ENCODE results near the gene KCNK18.

KCNK18 gene

DNA sequence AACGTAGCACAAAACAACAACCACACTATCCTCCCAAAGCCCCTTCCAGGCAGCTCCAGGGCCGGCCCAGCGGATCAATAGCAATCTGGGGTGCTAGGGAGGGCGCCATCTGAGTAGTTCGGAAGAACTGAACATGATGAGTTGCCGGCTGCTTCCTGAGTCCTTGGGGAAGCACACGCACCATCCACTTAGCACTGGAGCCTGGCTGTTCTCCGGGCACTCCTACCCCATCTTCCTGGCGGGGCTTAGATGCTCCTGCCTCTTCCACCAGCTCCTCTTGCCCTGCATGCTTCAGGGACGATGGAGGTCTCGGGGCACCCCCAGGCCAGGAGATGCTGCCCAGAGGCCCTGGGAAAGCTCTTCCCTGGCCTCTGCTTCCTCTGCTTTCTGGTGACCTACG lies at the start of gene KCNK18:
Gene KCNK18 (plus strand): TSS at position 301 of the 400 bp plus-strand sequence. CDS start 0 bp downstream, at position 301.
- no peak for DNase-seq

DNA sequence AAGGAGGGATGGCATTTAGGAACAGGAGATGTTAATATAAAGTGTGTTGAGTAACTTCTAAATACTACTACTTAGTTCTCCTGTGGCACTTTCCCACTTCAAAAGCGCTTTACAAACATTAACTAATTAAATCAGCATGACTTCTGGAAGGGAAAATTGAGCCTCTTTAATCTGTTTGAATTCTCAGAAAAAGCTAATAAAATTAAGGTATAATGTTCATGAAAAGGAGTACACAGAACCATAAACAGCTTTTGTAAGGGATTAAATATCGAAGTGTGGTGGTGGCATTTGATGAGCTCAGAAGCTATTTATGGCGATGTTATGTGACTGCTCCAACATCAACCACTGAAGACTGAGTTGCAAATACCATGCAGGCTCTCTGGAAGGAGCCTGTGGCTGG lies 49.0 kb upstream of the KCNK18 start:
- no peak for DNase-seq

DNA sequence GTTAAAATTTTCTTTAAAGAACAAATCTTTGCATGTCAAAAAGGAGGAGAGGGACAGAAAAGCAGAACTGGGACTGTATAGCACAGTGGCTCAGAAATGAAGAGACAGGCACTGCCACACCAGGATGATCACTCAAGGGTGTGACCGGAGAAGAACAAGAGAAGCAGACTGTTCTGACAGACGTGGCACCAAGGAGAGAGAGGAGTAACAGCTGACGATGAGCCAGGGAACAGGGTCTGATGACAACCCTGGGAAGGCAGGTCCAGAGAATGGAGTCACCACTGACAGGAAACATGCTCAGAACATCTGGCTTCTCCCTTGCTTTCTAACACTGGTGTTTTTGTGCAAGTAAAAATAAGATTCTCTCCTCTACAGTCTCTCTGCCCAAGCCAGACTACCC lies 44.6 kb upstream of the KCNK18 start:
- no peak for DNase-seq

DNA sequence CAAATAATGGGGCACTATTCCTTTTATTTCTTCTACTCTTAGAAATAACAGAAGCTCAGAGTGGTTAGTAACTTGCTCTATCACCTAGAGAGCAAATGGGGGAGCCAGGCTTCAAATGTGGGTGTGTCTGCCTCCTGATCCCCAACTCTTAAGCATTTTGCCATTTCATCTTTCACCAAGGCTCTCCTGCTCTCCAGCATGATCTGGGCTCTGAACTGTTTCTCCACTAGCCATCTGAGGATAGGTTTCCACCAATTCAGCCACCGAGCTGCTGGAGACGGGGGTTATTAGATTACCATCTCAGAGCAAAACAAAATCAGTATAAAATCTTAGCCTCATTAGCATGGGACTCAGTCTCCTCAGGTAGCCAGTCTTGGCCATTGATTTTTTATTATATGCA lies 39.0 kb upstream of the KCNK18 start:
- no peak for DNase-seq

DNA sequence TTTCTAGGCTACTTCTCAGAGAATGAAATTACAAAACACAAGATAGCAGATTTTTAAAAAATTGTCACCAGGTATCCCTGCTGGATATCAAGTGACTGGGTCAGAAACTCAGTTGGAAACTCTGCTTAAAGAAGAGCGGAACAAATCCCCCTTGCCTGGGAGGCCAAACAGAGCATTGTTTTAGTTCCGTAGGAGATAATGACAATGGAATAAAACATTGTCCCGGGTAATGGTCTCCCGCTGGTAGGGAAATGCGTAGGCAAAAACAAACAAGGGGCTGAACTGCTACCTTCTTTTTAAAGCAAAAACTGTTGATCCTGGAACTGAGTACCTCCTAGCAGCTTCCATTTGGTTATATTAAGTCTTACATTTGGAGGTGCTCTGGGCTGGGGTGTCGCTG lies 37.9 kb upstream of the KCNK18 start:
- DNase-seq, result no peak

DNA sequence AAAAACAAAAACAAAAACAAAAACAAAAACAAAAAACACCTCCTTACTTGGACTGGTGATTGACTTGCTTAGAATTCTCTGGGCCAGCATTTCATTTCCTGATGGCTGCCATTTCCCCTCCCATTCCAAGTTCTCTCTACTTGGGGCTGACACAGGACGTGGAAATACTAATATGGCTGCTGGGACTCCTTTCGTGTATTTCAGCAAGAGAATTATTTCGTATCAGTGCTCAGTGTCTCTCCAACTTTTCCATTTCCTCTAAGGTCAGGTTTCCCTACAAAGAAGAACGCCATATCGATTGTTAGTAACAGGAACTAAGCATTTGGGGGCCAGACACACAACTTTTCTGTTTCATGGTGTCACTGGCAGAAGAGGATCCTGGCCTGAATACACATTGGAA lies 36.7 kb upstream of the KCNK18 start:
- no peak for DNase-seq

DNA sequence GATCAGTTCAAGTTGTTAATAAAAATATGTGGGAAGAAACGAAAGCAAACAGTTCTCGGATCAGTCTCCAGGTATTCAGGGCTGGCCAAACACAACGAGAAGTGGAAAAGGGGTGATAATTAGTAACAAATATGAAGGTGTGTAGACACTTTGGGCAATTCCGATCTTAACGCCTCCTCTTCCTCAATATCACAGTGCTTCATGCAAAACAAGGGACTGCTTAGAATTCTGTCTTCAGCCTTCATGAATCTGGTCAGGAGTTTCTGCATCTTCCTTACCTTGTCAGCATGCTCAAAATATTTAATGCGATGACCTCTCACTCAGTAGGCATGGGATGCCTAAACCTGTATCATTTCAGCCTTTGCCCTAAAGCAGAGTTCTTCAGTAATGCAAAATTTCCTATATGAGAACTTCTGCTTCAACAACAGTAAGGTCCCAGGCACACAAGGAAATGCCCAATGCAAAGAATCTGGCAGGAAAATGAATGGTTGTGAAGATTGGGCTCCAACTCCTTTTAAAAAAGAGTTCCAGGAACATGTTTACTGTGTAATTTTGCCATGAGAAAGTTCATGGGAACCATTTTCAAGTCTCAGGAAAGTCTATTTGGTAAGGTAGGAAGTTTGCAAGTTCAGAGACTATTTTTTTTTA lies 35.8 kb upstream of the KCNK18 start:
- DNase-seq, result no peak

DNA sequence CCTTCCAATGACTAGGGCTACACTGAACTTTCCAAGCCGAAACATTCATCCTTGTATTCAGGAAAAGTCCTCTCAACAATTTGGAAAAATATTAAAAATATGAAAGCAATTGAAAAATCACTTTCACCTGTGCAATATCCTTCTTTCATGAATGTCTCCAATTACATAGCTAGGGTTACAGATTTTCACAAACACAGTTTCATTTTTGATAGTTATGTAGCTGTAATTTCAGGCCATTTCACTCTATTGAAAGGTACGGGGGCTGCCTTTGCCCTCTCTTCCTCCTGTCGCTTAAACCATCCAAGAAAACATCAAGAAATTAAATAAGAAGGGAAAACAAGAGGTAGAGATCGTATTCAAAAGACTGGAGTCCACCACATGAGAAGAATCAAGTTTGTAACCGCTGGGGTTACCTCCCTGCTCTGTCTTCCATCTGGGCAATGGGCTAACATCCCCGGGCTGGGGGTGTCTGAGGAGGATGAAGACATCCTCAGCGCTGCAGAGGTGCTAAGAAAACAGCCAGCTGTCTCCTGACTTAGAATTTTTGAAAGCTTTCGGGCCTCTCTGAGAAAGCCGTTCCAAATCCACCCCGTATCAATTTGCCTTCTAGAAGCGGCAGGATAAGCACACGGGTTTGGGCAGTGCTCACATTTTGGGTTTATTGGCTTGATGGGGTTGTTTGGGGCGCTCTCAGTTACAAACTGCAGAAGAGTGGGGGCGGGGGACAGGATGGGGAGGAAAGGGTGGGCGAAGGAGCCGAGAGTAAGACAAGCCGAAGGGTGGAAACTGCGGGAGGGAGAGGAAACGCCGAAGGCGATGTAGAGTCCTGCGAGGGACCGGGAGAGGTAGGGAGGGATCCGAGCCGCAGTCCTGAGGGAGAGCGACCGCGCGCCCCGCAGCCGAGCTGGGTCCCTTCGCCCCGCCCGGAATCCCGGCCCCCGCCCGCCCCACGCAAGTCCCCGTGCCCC lies 34.9 kb upstream of the KCNK18 start:
- no peak for DNase-seq

DNA sequence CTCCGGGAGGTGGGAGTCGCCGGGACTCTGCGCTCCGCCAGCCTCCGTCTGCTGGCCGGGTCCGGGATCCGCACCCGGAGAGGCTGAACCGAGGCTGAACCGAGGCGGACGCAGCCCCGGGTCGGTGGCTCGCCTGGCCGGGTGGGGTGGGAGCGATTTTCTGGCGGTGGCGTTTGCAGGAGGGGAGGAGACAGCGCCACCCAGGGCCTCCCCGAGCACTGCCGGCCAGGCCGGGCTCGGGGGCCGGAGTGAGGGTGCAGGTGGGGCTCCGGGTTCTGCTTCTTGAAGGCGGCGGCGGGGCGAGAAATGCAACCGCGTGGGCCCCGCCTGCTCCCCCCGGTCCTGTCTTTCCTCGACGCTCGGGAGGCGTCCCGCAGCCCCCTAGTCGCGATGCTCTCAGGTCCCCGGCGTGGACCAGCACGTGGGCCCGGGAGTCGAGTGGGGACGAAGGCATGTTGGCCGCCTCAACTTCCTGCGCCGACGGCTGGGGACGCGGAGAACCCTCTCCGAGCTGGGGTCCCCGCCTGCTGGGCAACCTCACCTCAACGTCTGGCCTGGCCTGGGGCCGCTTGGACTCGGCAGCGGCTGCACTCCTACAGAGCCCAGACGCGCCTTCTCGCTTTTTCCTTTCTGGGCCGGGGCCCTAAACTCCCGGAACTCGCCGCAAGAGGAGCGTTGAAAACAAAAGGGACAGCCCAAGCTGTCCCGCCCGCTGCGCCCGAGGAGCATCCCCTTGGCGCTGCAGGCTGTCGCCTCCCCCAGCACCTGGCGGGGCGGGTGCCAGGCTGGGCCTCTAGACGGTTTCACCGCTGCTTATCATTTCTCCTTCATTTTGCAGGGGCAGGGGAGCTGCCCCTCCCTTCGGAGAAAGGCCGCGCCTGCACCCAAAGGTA lies 34.0 kb upstream of the KCNK18 start:
- DNase-seq, result no peak

DNA sequence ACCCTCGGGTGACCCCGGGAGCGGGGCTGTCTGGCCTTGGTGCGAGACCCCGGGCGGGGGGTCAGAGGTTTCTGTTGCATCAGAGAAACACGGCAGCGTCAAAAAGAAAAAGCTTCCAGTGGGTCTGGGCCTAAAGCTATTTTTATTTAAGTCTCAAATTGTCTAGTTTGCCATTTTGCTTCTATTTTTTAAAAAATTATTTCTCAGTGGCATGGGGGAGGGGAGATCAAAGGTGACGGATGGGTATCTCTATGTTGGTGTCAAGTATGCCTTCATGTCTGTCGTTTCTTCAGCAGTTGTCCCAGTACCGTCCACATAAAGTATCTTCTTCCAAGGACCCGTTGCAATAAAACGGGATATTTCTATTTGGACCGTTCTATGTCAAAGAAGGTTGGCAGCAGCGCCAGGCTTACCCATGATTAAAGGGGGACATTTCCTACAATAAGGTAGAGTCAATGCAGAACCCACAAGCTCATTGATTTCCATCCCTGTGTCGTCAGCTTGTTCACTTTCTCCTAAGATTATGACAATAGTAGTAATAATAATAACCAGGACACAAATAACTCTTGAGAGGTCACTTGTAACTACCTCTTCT lies 33.2 kb upstream of the KCNK18 start:
- no peak for DNase-seq

DNA sequence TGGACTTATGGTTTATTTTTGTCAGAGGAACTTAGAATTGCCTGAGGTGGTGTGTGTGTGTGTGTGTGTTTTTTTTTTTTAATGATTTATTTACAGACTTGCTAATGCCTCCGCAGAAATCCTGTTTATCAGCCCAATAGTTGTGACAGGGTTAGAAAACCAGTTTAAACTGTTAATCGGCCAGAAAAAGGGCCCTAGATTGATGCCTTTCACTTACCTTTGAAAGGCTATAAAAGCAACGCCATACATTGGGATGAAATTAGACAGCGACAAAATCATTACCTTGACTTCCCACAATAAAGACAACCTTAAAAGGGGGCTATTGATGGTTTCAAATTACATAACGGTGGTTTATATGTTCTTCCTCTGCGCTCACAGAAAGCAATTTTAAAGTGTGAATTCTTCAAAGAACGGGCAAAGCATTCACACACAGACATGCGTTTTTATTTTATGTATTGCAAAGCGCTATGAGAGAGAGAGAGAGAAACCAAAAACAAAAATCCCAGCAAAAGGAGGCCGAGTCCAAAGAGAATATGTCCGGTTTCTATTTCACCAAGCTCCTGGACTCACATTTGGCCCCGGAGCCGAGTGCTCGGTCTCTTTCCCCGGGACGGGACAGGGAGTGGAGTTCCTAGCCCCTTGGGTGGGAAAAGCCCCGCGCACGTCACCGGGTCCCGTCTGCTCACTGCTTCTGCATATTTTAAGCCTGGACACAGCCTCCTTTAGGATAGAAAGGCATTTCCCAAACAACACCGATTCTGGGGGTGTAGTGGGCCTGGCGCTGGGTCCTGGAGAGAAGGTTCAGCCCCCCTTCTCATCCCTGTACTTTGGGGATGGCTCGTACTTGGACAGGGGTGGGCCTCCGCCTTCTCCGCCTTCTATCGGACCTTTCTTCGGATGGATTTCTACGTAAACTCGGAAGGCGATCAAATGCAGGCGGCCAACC lies 32.4 kb upstream of the KCNK18 start:
- no peak for DNase-seq

DNA sequence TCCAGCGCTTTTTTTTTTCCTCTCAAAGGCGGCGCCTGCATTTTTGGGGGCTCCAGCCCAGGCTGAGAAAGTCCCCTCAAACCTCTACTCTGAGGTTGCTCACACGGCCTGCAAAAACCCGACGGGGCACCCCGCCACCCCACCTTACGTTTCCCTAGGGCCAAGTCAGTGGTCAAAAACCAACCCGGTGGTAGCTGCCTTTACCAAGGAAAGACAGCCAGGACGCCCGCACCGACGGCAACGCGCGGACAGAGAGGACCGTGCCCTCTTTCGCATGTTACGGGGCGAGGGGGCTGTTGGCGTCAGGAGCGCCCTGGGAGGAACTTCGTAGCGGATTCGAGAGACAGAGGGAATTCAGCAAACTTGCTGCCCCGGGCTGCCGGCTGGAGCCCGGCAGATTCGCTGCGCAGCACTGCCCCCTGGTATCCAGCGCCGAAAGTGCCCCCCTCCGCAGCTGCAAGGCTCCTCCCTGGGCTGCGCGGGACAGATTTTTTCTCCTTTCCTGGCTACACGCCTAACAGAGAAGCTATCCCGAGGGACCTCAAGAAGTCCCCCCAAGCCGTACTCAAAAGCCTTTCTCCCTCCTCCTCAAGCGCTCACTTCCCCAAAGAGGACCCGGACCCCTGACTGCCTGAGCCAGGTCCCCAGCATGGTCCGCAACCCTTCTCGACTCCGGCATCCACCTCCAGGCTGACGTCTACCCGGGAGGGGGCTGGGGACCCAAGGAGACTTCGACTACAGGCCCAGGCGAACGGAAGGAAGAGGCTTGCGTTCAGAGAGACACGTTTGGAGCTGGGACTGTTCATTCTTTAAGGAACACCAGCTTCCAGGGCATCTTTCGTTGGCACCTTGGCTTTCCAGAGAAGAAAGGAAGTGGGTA lies 31.5 kb upstream of the KCNK18 start:
- no peak for DNase-seq

DNA sequence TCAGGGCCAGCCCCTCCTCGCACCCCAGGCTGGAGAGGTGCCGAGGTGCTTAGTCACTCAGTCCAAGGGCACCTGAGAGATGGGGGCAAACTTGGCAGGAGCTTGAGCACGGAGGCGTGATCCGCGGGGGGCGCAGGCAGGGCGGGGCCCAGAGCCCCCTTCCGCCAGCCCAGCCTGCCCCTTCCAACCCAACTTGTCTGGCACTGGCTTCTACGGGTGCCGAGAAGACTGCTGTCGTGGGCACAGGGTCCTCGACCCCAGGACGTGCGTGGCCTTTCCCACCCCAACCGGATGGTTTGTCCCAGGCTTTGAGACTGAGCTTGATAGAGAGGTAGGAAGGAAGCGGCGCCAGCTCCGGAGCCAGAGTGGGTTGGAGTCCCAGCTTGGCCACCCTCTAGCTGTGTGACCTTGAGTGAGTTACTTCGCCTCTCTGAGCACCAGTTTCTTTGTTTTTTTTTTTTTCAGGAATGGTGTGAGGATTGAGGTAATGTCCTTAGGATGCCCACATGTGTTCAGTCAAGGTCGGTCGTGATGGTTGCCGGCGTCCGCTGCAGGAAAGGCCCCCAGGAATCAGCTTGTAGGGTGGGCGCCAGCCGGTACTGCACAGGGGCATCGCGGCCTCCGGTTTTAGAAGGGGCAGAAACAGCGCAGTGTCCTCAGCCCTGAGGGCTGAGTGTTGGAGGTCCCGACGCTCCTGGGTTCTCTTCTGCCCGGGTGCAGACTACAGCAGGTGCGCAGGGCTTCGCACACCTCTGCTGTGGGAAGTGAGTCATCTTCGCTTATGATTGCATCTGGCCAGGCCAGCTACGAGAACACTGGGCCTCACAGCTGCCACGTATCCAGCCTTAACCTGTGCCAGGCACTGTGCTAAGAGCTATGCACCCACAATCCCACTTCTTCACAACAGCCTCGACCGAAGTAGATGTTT lies 30.6 kb upstream of the KCNK18 start:
- DNase-seq, result no peak

DNA sequence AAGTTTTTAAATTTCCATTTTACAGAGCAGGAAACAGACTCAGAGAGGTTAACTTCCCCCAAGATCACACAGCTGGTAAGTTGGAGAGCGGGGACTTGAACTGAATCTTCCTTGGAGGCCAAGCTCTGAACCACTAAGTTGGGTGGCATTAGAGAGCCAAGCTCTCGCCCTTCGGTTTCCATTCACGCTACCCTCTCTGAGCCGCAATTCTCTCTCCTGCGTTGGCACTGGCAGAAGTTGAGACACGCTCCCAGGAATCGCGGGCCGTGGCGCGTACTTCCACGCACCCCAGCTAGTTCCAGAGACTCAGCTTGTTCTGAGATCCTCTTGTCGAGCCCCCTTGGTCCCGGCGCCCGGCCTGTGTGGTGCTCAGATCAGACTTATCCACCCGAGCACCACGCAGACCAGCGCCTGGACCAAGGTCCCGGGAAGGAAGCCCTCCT lies 29.9 kb upstream of the KCNK18 start:
- DNase-seq, result no peak

DNA sequence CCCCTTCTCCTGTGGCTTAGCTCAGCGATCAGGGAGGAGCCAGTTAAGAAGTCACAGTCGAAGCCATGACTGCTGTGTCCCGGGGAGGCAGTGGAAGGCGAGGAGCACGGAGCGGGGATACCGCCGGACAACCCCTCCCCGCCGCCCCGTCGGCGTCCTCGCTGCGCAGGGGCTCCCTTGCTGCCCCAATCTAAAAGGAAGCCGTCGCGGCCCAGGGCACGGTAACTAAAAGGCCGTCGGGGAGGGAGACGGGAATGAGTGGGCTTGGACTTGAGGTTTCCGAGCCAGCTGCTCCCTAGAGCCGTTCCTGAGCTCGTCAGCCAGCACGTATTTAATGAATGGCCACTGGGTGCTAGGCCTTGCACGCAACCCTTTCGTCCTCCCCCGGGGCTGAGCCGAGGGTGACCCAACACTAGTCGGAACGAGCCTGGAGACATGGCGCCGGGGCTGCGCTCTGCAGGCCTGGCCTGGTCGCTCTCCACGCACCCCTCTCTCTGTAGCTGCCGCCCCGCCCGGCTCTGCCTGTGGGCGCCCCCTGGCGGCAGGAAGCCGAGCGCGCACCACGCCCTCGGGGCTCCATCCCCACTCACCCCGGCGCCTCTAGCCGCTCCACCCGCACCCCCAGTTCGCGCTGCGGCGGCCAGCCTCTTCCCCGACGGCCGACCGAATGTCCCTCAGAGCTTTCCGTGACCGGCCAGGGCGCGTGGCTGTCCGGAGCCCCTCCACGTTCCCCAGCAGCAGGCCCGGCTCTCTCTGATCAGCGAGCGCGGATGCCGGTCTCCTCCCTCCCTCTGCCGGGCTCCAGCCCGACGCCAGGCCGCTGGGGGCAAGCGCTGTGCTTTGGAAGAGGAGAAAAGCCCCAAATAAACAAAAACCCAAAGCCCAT lies 29.3 kb upstream of the KCNK18 start:
- no peak for DNase-seq

DNA sequence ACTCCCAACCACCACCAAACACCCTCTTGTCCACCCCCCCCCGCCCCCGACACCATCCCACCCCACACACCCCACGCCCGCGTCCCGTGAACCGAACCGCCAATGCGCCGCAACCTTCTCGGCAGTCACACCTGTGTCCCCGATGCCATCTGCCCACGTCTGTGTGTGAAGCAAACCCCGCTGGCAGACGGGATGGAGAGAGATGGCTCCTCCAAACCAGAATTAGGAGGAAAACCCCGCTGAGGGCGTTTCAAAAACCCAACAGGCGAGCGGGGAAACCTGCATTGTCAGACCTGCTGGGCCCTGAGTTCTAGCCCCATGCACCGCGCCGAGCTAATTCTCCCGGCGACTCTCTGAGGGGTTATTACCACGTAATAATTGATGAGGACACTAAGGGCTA lies 28.6 kb upstream of the KCNK18 start:
- no peak for DNase-seq

DNA sequence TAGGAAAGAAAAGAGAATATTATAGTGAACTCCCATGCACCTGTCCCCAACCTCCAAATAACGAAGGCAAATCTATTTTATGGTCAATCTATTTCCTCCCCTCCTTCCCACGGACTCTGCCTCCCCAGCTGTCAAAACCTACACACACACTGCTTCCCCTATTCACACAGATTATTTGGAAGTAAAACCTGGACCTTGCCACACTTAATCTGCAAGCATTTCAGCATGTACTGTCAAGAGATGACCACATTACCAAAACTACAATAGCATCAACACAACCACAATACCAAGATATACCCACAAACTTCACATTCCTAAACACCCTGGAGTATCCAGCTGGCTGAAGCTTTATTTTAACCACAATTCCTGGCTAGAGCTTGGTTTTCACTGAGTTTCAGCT lies 27.8 kb upstream of the KCNK18 start:
- no peak for DNase-seq

DNA sequence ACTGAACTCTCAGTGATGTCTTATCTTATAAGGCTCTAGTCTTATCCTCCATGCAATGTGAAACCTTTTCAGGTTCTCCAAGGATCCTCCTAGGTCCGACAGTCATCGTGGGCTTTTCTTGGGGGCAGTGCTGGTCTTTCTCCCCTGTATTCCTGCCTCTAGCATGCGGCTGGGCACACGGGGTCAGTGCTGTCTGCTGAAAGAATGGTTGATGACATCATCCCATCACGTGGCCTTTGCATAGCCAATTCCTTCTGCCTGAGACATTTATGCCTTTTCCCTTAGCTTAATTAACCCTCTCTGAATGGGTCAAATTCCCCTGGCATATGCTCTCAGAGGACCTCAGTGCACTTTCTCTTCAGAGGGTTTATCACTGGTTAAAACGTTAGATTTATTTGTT lies 27.0 kb upstream of the KCNK18 start:
- DNase-seq, result no peak
